ENCODE results near the gene ACTR1A.

The ACTR1A gene

DNA sequence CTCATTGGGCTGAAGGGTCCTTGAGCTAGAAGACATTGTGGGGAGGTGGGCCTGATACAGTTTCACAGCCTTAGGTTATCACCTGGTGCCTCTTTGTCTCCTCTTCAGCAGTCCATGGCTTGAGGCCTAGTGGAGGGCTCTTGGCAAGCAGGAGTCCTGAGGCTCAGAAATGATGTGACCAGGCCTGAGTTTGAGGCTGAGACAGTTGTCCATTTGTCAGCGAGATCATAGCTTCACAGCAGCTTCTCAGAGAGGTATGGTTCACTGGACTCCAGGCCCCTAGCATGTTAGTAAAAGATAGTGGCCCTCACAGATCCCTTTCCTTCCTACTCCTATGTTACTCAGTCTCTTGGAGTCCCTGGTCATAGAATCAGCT, 20.4 kb upstream of the ACTR1A start:
- Histone ChIP-seq H3K27me3 (replicated peaks) (no peaks in the 10 kb centered on the region), H3K27ac (peak overlapping the region; percentile 9), H3K4me3 (ENCODE audit: low read depth, low read length) (no peak overlapping the region), H3K36me3 (replicated peaks) (peaks cover 4% of the 10 kb centered on the region)
- no peak for TF ChIP-seq CTCF (IDR thresholded peaks at IDR 0.05; ENCODE audit: low read depth, low read length, missing control alignments)
- in situ Hi-C loops (cut with HindIII; ENCODE audit: low pct_ligation_motif_present, low sequenced_read_pairs) = no loop called here
- no peak for DNase-seq

- H3K27ac ChIP-seq = no peak overlapping the region
- in situ Hi-C loops (cut with HindIII; ENCODE audit: low pct_ligation_motif_present, low sequenced_read_pairs) = no loop called here
- H3K36me3 ChIP-seq (replicated peaks) = peaks cover 8% of the 10 kb centered on the region
- DNase-seq = no peak
- no peak overlapping the region for H3K4me3 ChIP-seq (ENCODE audit: low read depth, low read length)
- no peak for TF ChIP-seq CTCF (IDR thresholded peaks at IDR 0.05; ENCODE audit: low read depth, low read length, missing control alignments)
- H3K27me3 ChIP-seq (replicated peaks) = no peaks in the 10 kb centered on the region
These were observed 16.8 kb upstream of the ACTR1A start for GRCh38 chr10:102519246-102519825.

DNA sequence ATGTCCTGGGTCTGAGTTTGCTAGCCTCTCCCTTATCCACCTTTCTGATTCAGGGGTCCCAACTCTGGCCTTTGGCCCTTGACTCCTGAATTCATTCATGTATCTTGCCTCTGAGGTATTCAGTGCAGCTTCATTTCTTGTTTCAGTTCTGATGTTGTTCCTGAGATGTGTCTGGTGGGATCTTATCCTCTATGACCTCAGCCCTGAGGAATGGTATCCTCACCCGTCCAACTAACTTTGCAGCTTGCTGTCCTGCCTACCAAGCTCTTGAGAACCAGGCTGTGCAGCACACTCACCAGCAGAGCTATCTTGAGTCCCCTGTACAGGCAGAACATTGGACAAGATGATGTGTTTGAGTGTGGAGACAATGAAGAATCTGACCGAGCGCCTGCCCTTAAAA, 15.0 kb upstream of the ACTR1A start:
- H3K27ac ChIP-seq = no peak overlapping the region
- H3K36me3 ChIP-seq (replicated peaks) = peaks cover 10% of the 10 kb centered on the region
- peak; percentile 79 for DNase-seq
- no peaks in the 10 kb centered on the region for H3K27me3 ChIP-seq (replicated peaks)
- TF ChIP-seq CTCF (IDR thresholded peaks at IDR 0.05; ENCODE audit: low read depth, low read length, missing control alignments) = no peak
- in situ Hi-C loops (cut with HindIII; ENCODE audit: low pct_ligation_motif_present, low sequenced_read_pairs) = no loop called here
- no peak overlapping the region for H3K4me3 ChIP-seq (ENCODE audit: low read depth, low read length)

GRCh38 chr10:102515724-102516123, 13.2 kb upstream of the ACTR1A start:
- Histone ChIP-seq H3K36me3 (replicated peaks) (peaks cover 10% of the 10 kb centered on the region), H3K27ac (no peak overlapping the region), H3K27me3 (replicated peaks) (no peaks in the 10 kb centered on the region), H3K4me3 (ENCODE audit: low read depth, low read length) (no peak overlapping the region)
- TF ChIP-seq CTCF (IDR thresholded peaks at IDR 0.05; ENCODE audit: low read depth, low read length, missing control alignments) = no peak
- DNase-seq = no peak
- in situ Hi-C loops (cut with HindIII; ENCODE audit: low pct_ligation_motif_present, low sequenced_read_pairs) = no loop called here

DNA sequence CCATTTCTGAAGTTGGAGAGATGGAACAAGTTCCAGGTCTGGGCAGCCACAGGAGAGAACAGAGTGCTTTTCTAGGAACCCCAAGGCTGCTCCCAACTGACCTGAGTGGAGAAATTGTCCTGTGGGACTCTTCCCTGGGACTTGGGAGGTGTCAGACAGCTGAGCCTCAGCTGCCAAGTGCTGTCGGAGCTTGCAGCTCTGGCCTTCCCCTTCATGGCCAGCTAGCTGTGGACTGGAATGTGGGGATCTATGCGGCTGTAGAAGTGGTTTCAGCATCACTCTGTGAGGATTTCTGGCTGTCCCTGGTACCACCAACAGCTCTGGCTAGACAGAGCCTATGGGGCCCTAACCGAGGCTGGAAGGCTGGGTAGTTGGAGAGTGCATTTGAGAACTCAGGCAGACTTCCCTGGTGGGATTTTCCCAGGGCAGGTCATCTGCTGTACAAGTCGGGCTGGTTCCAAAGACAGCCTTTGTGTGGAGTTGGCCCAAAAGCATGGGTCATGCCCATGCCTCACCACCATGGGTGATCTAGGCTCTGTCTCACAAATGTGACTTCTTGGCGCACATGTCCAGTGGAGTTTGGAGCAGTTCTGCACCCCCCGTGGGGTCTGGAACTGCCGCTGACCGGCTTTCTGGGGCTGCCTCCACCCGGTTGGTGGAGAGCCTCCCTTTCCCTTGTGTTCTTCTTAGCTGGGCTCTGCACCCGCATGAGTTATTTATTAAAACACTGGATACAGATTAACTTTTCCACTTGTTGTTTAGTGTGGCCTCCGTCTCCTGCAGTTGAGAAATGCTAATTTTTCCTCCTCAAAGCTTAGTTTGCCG, 12.2 kb upstream of the ACTR1A start:
- in situ Hi-C loops (cut with HindIII; ENCODE audit: low pct_ligation_motif_present, low sequenced_read_pairs) = no loop called here
- TF ChIP-seq CTCF (IDR thresholded peaks at IDR 0.05; ENCODE audit: low read depth, low read length, missing control alignments) = no peak
- H3K27ac ChIP-seq = no peak overlapping the region
- H3K4me3 ChIP-seq (ENCODE audit: low read depth, low read length) = no peak overlapping the region
- H3K36me3 ChIP-seq (replicated peaks) = peaks cover 18% of the 10 kb centered on the region
- DNase-seq = no peak
- H3K27me3 ChIP-seq (replicated peaks) = no peaks in the 10 kb centered on the region

Measured in brain microvascular endothelial cell (primary cell).